K562 (cell line): Measurements from ENCODE around the gene CAB39. TPM values are rescaled to one million over a fixed set of nuclear protein-coding genes. Genes with fewer than 3 reads are reported as not detected.

Experiments used
- BRD9 ChIP-seq: fragments of 450-650 bp; IDR thresholded peaks from 2 replicates; pipeline ENCODE4 v1.6.1; 2018; ENCODE audit warnings: low read depth; ENCODE audit not compliant: partially characterized antibody
- CBX5 ChIP-seq: IDR thresholded peaks from 2 replicates; pipeline ENCODE4 v1.6.1; 2014; ENCODE audit warnings: low read depth, borderline replicate concordance
- CHCHD3 ChIP-seq: fragments of 250-450 bp; sonication (Bioruptor Pico); IDR thresholded peaks from 2 replicates; pipeline ENCODE4 v2.1.2; 2022; ENCODE audit warnings: mild to moderate bottlenecking
- ELF1 ChIP-seq: fragments of 200-800 bp; sonication (Bioruptor generic); IDR thresholded peaks from 2 replicates; pipeline ENCODE4 v1.6.1; 2016; ENCODE audit warnings: missing genetic modification characterization, missing compliant biosample characterization
- ESRRA ChIP-seq: fragments of 450-650 bp; IDR thresholded peaks from 2 replicates; pipeline ENCODE4 v1.6.1; 2014; ENCODE audit warnings: low read depth, mild to moderate bottlenecking, moderate library complexity, borderline replicate concordance
- ETV5 ChIP-seq: sonication (generic); formaldehyde crosslinking; IDR thresholded peaks from 2 replicates; pipeline ENCODE4 v1.4.0; 2020; ENCODE audit warnings: low read depth, mild to moderate bottlenecking, missing genetic modification reagents
- HNRNPL ChIP-seq: fragments of 200-400 bp; formaldehyde crosslinking; IDR thresholded peaks from 2 replicates; pipeline ENCODE4 v1.6.1; 2017; ENCODE audit warnings: low read depth, mild to moderate bottlenecking, low read length
- KLF13 ChIP-seq: fragments of 450-650 bp; IDR thresholded peaks from 2 replicates; pipeline ENCODE4 v1.6.1; 2016; ENCODE audit warnings: missing genetic modification characterization, low read depth, mild to moderate bottlenecking, missing compliant biosample characterization, moderate library complexity, borderline replicate concordance
- MAFK ChIP-seq: IDR thresholded peaks from 2 replicates; pipeline ENCODE4 v1.6.1; 2011; ENCODE audit warnings: low read length, improper control_type of control experiment
- MCM5 ChIP-seq: fragments of 450-650 bp; IDR thresholded peaks from 2 replicates; pipeline ENCODE4 v1.6.1; 2016; ENCODE audit warnings: low read depth
- NFRKB ChIP-seq: fragments of 450-650 bp; IDR thresholded peaks from 2 replicates; pipeline ENCODE4 v1.6.1; 2016; ENCODE audit warnings: low read depth
- NFXL1 ChIP-seq: fragments of 450-650 bp; formaldehyde crosslinking; IDR thresholded peaks from 2 replicates; pipeline ENCODE4 v1.4.0; 2021; ENCODE audit warnings: mild to moderate bottlenecking
- NR2F6 ChIP-seq: fragments of 450-650 bp; formaldehyde crosslinking; IDR thresholded peaks from 2 replicates; pipeline ENCODE4 v1.4.0; 2020; ENCODE audit warnings: mild to moderate bottlenecking
- PHF21A ChIP-seq: fragments of 450-650 bp; IDR thresholded peaks from 2 replicates; pipeline ENCODE4 v1.6.1; 2017; ENCODE audit warnings: low read depth, borderline replicate concordance
- POLR2AphosphoS2 ChIP-seq: IDR thresholded peaks from 2 replicates; pipeline ENCODE4 v1.6.1; 2012; ENCODE audit warnings: low read length, improper control_type of control experiment
- POLR2G ChIP-seq: fragments of 200-400 bp; formaldehyde crosslinking; IDR thresholded peaks from 2 replicates; pipeline ENCODE4 v1.6.1; 2017; ENCODE audit warnings: low read depth, mild to moderate bottlenecking, antibody characterized with exemption, low read length, moderate library complexity
- SMAD1 ChIP-seq: fragments of 150-350 bp; IDR thresholded peaks from 2 replicates; pipeline ENCODE4 v1.6.1; 2014; ENCODE audit warnings: low read length, low read depth; ENCODE audit not compliant: partially characterized antibody
- ZC3H11A ChIP-seq: IDR thresholded peaks from 2 replicates; pipeline ENCODE4 v1.6.1; 2012; ENCODE audit warnings: low read depth, low read length, improper control_type of control experiment
- ZNF282 ChIP-seq: sonication (generic); formaldehyde crosslinking; IDR thresholded peaks from 2 replicates; pipeline ENCODE4 v1.8.1; 2023; ENCODE audit warnings: missing genetic modification reagents
- ZNF75A ChIP-seq: fragments of 450-650 bp; formaldehyde crosslinking; IDR thresholded peaks from 2 replicates; pipeline ENCODE4 v1.4.0; 2020; ENCODE audit warnings: mild to moderate bottlenecking
- ZNF785 ChIP-seq: fragments of 250-450 bp; sonication (Bioruptor Pico); IDR thresholded peaks from 2 replicates; pipeline ENCODE4 v1.4.0; 2020; ENCODE audit warnings: mild to moderate bottlenecking
- polyA plus RNA-seq, 8 experiments: library from polyadenylated mRNA; depleted of rRNA in 4 of 8; stranded (reverse) in 5 of 8; unstranded in 3 of 8; fragments of >200 nt; fragmentation: Nextera tagmentation in 2 of 8; fragmentation: Illumina TruSeq in 1 of 8; extraction: Ambion mirVana in 2 of 8; extraction: Trizol in 1 of 8; gene quantifications; 2 replicates each; pipeline versions ENCODE4 v1.2.1 to v1.2.3, GENCODE V29; 2011 to 2014; ENCODE audit warnings: inconsistent platforms in 1 of 8, missing spikeins in 1 of 8
- total RNA-seq, 7 experiments: library from RNA; depleted of rRNA in 6 of 7; stranded (reverse); fragments of >200 nt in 6 of 7; fragmentation: Illumina TruSeq in 2 of 7; extraction: Trizol in 2 of 7; gene quantifications; 2 replicates each; pipeline versions ENCODE4 v1.2.1 to v1.2.3, GENCODE V29; 2011 to 2021; ENCODE audit warnings: low replicate concordance in 1 of 7
- TF ChIP-seq, protein P1 (sequence below): sonication (generic); formaldehyde crosslinking; IDR thresholded peaks from 2 replicates; pipeline ENCODE4 v1.5.0; 2020; ENCODE audit warnings: missing genetic modification reagents
- TF ChIP-seq, protein P2 (sequence below): fragments of 450-650 bp; IDR thresholded peaks from 2 replicates; pipeline ENCODE4 v1.6.1; 2014; ENCODE audit warnings: low read depth, mild to moderate bottlenecking, moderate library complexity, borderline replicate concordance
- TF ChIP-seq, protein P3 (sequence below): sonication (generic); formaldehyde crosslinking; IDR thresholded peaks from 2 replicates; pipeline ENCODE4 v1.8.1; 2022; ENCODE audit warnings: missing genetic modification reagents

Gene CAB39
- total and polyA plus RNA-seq, 9 of the 15 experiments (the other 6 are each of a cell fraction or from before 2014, with no cell fraction given), result 27.2 to 94.4 (median 70.1) TPM

DNA sequence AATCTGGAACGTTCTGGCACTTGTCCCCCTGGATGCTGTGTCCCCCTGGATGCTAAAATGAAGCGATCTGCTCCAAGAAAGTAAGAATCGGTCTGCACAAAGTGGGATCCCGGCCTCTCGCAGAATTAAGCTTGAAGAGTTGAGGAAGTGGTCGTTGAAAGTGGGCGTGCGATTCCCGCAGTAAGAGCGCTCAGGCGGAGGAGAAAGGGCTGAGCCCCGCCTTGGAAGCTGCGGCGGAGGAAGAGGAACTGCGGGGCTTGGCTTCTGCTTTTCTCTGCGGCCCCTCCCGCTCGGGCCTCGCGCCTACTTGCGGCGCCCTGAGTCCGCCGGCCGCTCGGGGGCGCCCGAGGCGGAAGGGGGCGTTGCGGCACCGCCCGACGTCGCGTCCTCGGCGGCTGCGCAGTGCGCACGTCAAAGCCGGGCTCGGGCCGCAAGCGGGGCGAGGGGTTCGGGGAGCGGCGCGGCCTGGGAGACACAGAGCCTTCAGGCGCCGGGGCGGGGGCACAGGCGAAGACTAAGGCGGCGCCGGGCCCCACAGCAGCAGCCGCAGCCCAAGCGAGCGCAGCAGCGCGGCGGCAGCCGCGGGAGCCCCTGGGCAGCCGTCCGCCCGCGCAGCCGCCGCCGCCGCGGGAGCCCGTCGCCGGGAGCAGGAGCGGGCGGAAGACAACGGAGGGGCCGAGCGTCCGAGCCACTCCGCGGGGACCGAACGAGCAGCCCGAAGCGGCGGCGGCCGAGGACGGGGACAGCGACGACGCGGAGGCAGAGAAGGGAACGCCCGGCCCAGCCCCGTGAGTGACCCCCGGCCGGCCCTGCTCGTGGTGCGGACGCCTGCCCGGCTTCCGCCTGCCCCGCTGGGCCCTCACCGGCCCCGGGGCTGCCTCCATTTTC is at the start of gene CAB39 (continued):
- no peak for TF ChIP-seq SMAD1
- TF ChIP-seq, protein P1, sequence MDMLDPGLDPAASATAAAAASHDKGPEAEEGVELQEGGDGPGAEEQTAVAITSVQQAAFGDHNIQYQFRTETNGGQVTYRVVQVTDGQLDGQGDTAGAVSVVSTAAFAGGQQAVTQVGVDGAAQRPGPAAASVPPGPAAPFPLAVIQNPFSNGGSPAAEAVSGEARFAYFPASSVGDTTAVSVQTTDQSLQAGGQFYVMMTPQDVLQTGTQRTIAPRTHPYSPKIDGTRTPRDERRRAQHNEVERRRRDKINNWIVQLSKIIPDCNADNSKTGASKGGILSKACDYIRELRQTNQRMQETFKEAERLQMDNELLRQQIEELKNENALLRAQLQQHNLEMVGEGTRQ, result no peak
- TF ChIP-seq CHCHD3 (CRISPR knock-in tag), result no peak
- TF ChIP-seq ETV5 (CRISPR knock-in tag), result peak; percentile 39; the same call in 1 of the 2 replicates
- TF ChIP-seq PHF21A, result no peak
- TF ChIP-seq POLR2G, result peak; percentile 83
- TF ChIP-seq MCM5, result no peak
- TF ChIP-seq ESRRA, result peak; percentile 76
- TF ChIP-seq NR2F6, result no peak
- no peak for TF ChIP-seq NFRKB
- TF ChIP-seq KLF13 (tag), result peak; percentile 99
- no peak for TF ChIP-seq ZNF282 (CRISPR knock-in tag)
- TF ChIP-seq ZNF75A (CRISPR knock-in tag), result no peak
- TF ChIP-seq POLR2AphosphoS2, result no peak
- no peak for TF ChIP-seq BRD9
- no peak for TF ChIP-seq ZC3H11A
- TF ChIP-seq MAFK, result no peak
- no peak for TF ChIP-seq NFXL1 (CRISPR knock-in tag)
- TF ChIP-seq CBX5, result no peak
- TF ChIP-seq ZNF785 (CRISPR knock-in tag), result no peak
- TF ChIP-seq, protein P2, sequence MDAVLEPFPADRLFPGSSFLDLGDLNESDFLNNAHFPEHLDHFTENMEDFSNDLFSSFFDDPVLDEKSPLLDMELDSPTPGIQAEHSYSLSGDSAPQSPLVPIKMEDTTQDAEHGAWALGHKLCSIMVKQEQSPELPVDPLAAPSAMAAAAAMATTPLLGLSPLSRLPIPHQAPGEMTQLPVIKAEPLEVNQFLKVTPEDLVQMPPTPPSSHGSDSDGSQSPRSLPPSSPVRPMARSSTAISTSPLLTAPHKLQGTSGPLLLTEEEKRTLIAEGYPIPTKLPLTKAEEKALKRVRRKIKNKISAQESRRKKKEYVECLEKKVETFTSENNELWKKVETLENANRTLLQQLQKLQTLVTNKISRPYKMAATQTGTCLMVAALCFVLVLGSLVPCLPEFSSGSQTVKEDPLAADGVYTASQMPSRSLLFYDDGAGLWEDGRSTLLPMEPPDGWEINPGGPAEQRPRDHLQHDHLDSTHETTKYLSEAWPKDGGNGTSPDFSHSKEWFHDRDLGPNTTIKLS, result 0 out of 2 replicates have a peak, but pooled peaks have one; percentile 24
- TF ChIP-seq, protein P3, sequence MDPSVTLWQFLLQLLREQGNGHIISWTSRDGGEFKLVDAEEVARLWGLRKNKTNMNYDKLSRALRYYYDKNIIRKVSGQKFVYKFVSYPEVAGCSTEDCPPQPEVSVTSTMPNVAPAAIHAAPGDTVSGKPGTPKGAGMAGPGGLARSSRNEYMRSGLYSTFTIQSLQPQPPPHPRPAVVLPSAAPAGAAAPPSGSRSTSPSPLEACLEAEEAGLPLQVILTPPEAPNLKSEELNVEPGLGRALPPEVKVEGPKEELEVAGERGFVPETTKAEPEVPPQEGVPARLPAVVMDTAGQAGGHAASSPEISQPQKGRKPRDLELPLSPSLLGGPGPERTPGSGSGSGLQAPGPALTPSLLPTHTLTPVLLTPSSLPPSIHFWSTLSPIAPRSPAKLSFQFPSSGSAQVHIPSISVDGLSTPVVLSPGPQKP (CRISPR knock-in tag), result no peak
- TF ChIP-seq HNRNPL, result no peak
- TF ChIP-seq ELF1 (tag), result peak; percentile 74
